ENCODE data around the gene C10orf67.

DNA sequence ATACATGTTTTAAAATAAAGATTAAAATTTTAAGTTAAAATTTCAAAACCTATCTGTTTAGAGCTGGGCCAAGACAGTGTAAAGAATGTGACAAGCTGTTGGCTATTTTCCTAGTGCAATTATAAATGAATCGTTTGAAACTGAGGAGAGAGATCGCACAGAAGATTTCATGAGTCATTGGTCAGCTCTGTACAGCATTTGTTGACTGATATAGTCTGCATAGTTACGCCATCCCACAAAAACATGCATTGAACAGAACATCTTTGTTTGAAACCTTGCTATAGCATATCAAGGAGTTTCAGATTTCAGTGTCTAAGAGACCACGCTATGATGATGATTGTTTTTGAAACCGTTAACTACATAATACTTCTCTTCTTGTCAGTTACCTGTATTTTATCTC is 1.3 kb upstream of the C10orf67 start:
- no peak for TF ChIP-seq POLR2AphosphoS5 (IDR thresholded peaks at IDR 0.05)
- TF ChIP-seq, protein P1, sequence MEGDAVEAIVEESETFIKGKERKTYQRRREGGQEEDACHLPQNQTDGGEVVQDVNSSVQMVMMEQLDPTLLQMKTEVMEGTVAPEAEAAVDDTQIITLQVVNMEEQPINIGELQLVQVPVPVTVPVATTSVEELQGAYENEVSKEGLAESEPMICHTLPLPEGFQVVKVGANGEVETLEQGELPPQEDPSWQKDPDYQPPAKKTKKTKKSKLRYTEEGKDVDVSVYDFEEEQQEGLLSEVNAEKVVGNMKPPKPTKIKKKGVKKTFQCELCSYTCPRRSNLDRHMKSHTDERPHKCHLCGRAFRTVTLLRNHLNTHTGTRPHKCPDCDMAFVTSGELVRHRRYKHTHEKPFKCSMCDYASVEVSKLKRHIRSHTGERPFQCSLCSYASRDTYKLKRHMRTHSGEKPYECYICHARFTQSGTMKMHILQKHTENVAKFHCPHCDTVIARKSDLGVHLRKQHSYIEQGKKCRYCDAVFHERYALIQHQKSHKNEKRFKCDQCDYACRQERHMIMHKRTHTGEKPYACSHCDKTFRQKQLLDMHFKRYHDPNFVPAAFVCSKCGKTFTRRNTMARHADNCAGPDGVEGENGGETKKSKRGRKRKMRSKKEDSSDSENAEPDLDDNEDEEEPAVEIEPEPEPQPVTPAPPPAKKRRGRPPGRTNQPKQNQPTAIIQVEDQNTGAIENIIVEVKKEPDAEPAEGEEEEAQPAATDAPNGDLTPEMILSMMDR (IDR thresholded peaks at IDR 0.05; ENCODE audit: poor library complexity, severe bottlenecking): no peak
- TF ChIP-seq SMC3 (conservative IDR thresholded peaks at IDR 0.05; ENCODE audit: poor library complexity): no peak
- no peak for TF ChIP-seq EP300 (conservative IDR thresholded peaks at IDR 0.05; ENCODE audit: poor library complexity, severe bottlenecking)
- no peak for TF ChIP-seq EZH2 (IDR thresholded peaks at IDR 0.05; ENCODE audit: borderline replicate concordance, insufficient read depth, low read length, poor library complexity, severe bottlenecking)
